CD14-positive monocyte (primary cell): ENCODE data around the gene UBL4B. TPM values are rescaled to one million over a fixed set of nuclear protein-coding genes. Genes with fewer than 3 reads are reported as not detected.

Experiments
- DNase-seq, 3 donors: peaks; one replicate each; pipeline ENCODE4 v3.0.0-alpha.2; 2011 to 2022
- H2AFZ ChIP-seq: 2 replicates; pipeline ENCODE4 v1.6.0; 2012; ENCODE audit warnings: mild to moderate bottlenecking, low read depth, low read length, inconsistent platforms; ENCODE audit not compliant: insufficient read depth, poor library complexity, severe bottlenecking
- H3K27ac ChIP-seq, 2 donors: 1 replicate in 1 of 2; 2 replicates in 1 of 2; pipeline ENCODE4 v1.5.1; 2012 to 2013; ENCODE audit warnings: low read length in 2 of 2, control low read depth in 1 of 2, inconsistent platforms in 1 of 2, low read depth in 1 of 2, mild to moderate bottlenecking in 1 of 2
- H3K27me3 ChIP-seq, 2 donors: one replicate each; pipeline versions ENCODE4 v1.6.0 to v1.6.1; 2011 to 2013; ENCODE audit warnings: low read length in 2 of 2; ENCODE audit not compliant: control insufficient read depth in 2 of 2, insufficient read depth in 2 of 2
- H3K36me3 ChIP-seq, 2 donors: replicated peaks in 1 of 2; 1 replicate in 1 of 2; 2 replicates in 1 of 2; pipeline versions ENCODE4 v1.5.1 to v1.6.1; 2012 to 2013; ENCODE audit warnings: low read length in 2 of 2, control low read depth in 1 of 2, inconsistent platforms in 1 of 2, mild to moderate bottlenecking in 1 of 2; ENCODE audit not compliant: insufficient read depth in 2 of 2, control insufficient read depth in 1 of 2
- H3K4me1 ChIP-seq, 2 donors: 1 replicate in 1 of 2; 2 replicates in 1 of 2; pipeline versions ENCODE4 v1.5.1 to v1.6.1; 2012 to 2013; ENCODE audit warnings: low read length in 2 of 2, control low read depth in 1 of 2, inconsistent platforms in 1 of 2, mild to moderate bottlenecking in 1 of 2, moderate library complexity in 1 of 2; ENCODE audit not compliant: insufficient read depth in 2 of 2, control insufficient read depth in 1 of 2
- H3K4me2 ChIP-seq: replicated peaks from 2 replicates; pipeline ENCODE3; 2012; ENCODE audit warnings: low read length, moderate library complexity, mild to moderate bottlenecking; ENCODE audit not compliant: poor library complexity, severe bottlenecking; ENCODE audit errors: extremely low read depth
- H3K4me3 ChIP-seq, 3 experiments: fragments of 200-600 bp in 1 of 3; sonication (generic) in 1 of 3; replicated peaks in 1 of 3; 1 replicate in 2 of 3; 2 replicates in 1 of 3; pipeline ENCODE4 v1.5.1; 2011 to 2013; ENCODE audit warnings: low read length in 3 of 3, mild to moderate bottlenecking in 3 of 3, control low read depth in 2 of 3, low read depth in 2 of 3, inconsistent platforms in 1 of 3, moderate library complexity in 1 of 3
- H3K79me2 ChIP-seq: 2 replicates; pipeline ENCODE4 v1.6.0; 2012; ENCODE audit warnings: mild to moderate bottlenecking, control low read depth, inconsistent platforms, low read length, moderate library complexity; ENCODE audit not compliant: insufficient read depth
- H3K9ac ChIP-seq: 2 replicates; pipeline ENCODE4 v1.6.0; 2017; ENCODE audit warnings: low read length, mild to moderate bottlenecking; ENCODE audit not compliant: insufficient read depth, poor library complexity, severe bottlenecking
- H3K9me3 ChIP-seq, 2 donors: replicated peaks in 1 of 2; 1 replicate in 1 of 2; 2 replicates in 1 of 2; pipeline versions ENCODE4 v1.5.1 to v1.6.1; 2012 to 2013; ENCODE audit warnings: low read length in 2 of 2, control low read depth in 1 of 2; ENCODE audit not compliant: control insufficient read depth in 1 of 2, insufficient read depth in 1 of 2
- H4K20me1 ChIP-seq: 2 replicates; pipeline ENCODE4 v1.6.0; 2012; ENCODE audit warnings: mild to moderate bottlenecking, low read length, control low read depth, moderate library complexity; ENCODE audit not compliant: insufficient read depth
- H3K27ac Mint-ChIP-seq, 7 donors: one replicate each; pipeline ENCODE4 v1.8.0; 2020; ENCODE audit warnings: mild to moderate bottlenecking in 7 of 7, mixed read lengths in 7 of 7, moderate library complexity in 6 of 7, inconsistent platforms in 2 of 7
- H3K27me3 Mint-ChIP-seq, 3 donors: one replicate each; pipeline ENCODE4 v1.8.0; 2021 to 2022; ENCODE audit warnings: low read depth in 3 of 3, mild to moderate bottlenecking in 3 of 3, mixed read lengths in 3 of 3, moderate library complexity in 3 of 3, inconsistent platforms in 1 of 3
- H3K36me3 Mint-ChIP-seq, 2 donors: one replicate each; pipeline ENCODE4 v1.8.0; 2020; ENCODE audit warnings: mixed read lengths in 2 of 2, inconsistent platforms in 1 of 2, mild to moderate bottlenecking in 1 of 2
- H3K4me1 Mint-ChIP-seq: one replicate; pipeline ENCODE4 v1.8.0; 2020; ENCODE audit warnings: mild to moderate bottlenecking, mixed read lengths
- H3K4me3 Mint-ChIP-seq, 2 donors: one replicate each; pipeline ENCODE4 v1.8.0; 2020; ENCODE audit warnings: mild to moderate bottlenecking in 2 of 2, mixed read lengths in 2 of 2, moderate library complexity in 1 of 2
- H3K9me3 Mint-ChIP-seq, 7 donors: one replicate each; pipeline ENCODE4 v1.8.0; 2020 to 2022; ENCODE audit warnings: mixed read lengths in 7 of 7, mild to moderate bottlenecking in 6 of 7, moderate library complexity in 6 of 7, inconsistent platforms in 2 of 7
- CTCF ChIP-seq: fragments of 200-600 bp; IDR thresholded peaks from one replicate; pipeline ENCODE4 v1.8.0; 2022; ENCODE audit warnings: antibody characterized with exemption, mild to moderate bottlenecking
- WGBS: methylation state at CpG from one replicate; pipeline ENCODE4 v1.1.5; 2013; ENCODE audit warnings: missing lambda C conversion rate; ENCODE audit not compliant: insufficient coverage; 5-methylcytosine and 5-hydroxymethylcytosine counted together
- intact Hi-C, 2 donors: fragments of 100-400 bp; cut with micrococcal nuclease; formaldehyde crosslinking; loops; one replicate each; pipeline versions ENCODE4 v1.15.0 to v1.15.1; 2023
- polyA plus RNA-seq, 3 donors: library from polyadenylated mRNA; depleted of rRNA in 1 of 3; unstranded in 2 of 3; stranded (reverse) in 1 of 3; fragments of 300-500 nt in 2 of 3; fragments of >200 nt in 1 of 3; fragmentation: Illumina TruSeq in 2 of 3; gene quantifications; 1 replicate in 2 of 3; 2 replicates in 1 of 3; pipeline ENCODE4 v1.2.3, GENCODE V29; 2012 to 2021

Gene UBL4B
- polyA plus RNA-seq, 3 donors, result not detected

- WGBS, result 36% methylated on average over 10 of the region's 10 CpGs
- H4K20me1 ChIP-seq, result no peaks in the 10 kb centered on the region
- H3K4me3 ChIP-seq, result no peak overlapping the region
- H3K4me2 ChIP-seq, result no peak overlapping the region
- no peak for TF ChIP-seq CTCF
- no peaks in the 10 kb centered on the region for H3K4me1 ChIP-seq
- Mint-ChIP-seq H3K9me3 (peaks cover 0 to 2% (median 0%) of the 10 kb centered on the region in 7 donors), H3K4me1 (no peaks in the 10 kb centered on the region), H3K27me3 (peaks cover 3 to 15% (median 11%) of the 10 kb centered on the region in 3 donors), H3K27ac (peak overlapping the region in 1 of 7 donors; percentile 21), H3K4me3 (no peak overlapping the region), H3K36me3 (no peaks in the 10 kb centered on the region)
- no peaks in the 10 kb centered on the region for H3K9me3 ChIP-seq
- H3K36me3 ChIP-seq, result no peaks in the 10 kb centered on the region
- no peaks in the 10 kb centered on the region for H3K79me2 ChIP-seq
- H3K9ac ChIP-seq, result no peak overlapping the region
- H3K27me3 ChIP-seq, result no peaks in the 10 kb centered on the region
- H2AFZ ChIP-seq, result no peak overlapping the region
- DNase-seq, result no peak
- intact Hi-C loops, result no loop called here
- no peak overlapping the region for H3K27ac ChIP-seq
These were observed 48.4 kb downstream of the UBL4B start for GRCh38 chr1:110160538-110161100.

- Histone ChIP-seq H3K36me3 (no peaks in the 10 kb centered on the region), H2AFZ (no peak overlapping the region), H3K4me3 (no peak overlapping the region), H4K20me1 (no peaks in the 10 kb centered on the region), H3K4me1 (no peaks in the 10 kb centered on the region), H3K27me3 (no peaks in the 10 kb centered on the region), H3K9ac (no peak overlapping the region), H3K27ac (no peak overlapping the region), H3K9me3 (no peaks in the 10 kb centered on the region), H3K79me2 (no peaks in the 10 kb centered on the region), H3K4me2 (no peak overlapping the region)
- Mint-ChIP-seq H3K4me1 (no peaks in the 10 kb centered on the region), H3K9me3 (peaks cover 0 to 2% (median 0%) of the 10 kb centered on the region in 7 donors), H3K27ac (no peak overlapping the region), H3K36me3 (no peaks in the 10 kb centered on the region), H3K27me3 (peaks cover 2 to 11% (median 10%) of the 10 kb centered on the region in 3 donors), H3K4me3 (no peak overlapping the region)
- DNase-seq, result no peak
- no CpG with 5 or more reads among the region's 3 CpGs for WGBS
- no peak for TF ChIP-seq CTCF
- intact Hi-C loops, result no loop called here
These were observed 48.9 kb downstream of the UBL4B start for GRCh38 chr1:110161165-110161564.
